Stimulated activated CD8-positive, alpha-beta memory T cell treated with anti-CD3 and anti-CD28 coated beads, Interleukin-4, amount 100 ng/mL, for 48 hours (primary cell): ENCODE measurements around the gene MAST3.
A peak's percentile ranks its signal among the peaks of the same experiment; 100 is the strongest.

ENCODE experiments used
- DNase-seq: peaks from one replicate; pipeline ENCODE4 v3.0.0-alpha.2; 2020

MAST3 gene

GRCh38 chr19:18097217-18097992, at the start of gene MAST3:
Gene MAST3, plus strand, starts transcription at chr19:18097778. Its CDS starts 15 bp downstream, at chr19:18097793.
- peak; percentile 96 for DNase-seq

DNA sequence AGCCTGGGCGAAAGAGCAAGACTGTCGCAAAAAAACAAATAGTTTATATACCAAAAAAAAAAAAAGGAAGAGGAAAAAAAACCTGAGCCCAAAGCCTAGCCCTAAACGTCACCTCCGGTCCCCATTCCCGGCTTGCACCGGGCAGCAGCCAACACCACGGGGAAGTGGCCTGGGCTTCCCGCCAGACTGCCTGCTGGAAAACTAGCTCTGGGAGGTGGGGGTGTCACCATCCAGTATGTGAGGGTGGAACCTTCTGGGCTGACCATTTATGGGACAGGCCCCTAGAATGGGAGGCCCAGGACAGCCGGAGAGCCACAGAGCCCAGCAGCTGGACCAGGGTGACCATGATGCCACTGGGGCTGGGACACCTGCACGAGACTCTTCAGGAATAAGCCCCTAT, 48.2 kb upstream of the MAST3 start:
- no peak for DNase-seq

DNA sequence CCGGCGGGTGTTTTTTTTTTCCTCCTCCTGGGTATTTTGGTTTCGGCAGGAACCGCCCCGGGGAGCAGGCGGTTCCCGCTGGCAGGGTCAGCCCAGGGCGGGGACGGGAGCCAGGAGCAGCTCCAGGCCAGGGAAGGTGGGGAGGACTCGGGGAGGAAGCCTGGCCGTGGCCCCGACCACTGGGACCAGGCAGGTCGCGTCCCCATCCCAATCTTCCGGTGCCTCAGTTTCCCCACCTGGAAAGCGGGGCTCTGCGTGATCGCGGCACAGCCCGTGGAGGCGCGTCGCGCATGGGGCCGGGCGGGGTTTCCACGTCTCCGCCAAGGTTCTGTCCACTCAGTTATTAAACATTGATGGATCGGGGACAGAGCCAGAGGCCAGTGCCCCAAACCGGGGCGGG, 45.7 kb upstream of the MAST3 start:
- no peak for DNase-seq

- DNase-seq = no peak
Observed at GRCh38 chr19:18053576-18054219, 43.9 kb upstream of the MAST3 start.

DNA sequence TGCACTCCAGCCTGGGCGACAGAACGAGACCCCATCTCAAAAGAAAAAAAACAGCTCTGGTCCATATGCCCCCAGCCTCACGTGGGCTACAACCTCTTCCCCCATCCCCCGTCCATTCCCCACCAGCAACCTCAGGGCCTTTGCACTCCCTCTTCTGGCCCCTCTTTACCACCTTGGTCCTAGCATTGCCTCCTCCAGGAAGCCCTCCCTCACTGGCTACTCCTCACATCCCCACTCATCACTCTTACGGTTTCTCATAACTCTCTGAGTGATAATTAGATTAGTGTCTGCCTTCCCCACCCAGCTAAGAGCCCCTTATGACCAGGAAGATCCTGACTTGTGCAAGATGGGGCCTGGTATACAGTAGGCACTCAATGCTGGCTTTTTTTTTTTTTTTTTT, 41.6 kb upstream of the MAST3 start:
- DNase-seq = no peak

DNA sequence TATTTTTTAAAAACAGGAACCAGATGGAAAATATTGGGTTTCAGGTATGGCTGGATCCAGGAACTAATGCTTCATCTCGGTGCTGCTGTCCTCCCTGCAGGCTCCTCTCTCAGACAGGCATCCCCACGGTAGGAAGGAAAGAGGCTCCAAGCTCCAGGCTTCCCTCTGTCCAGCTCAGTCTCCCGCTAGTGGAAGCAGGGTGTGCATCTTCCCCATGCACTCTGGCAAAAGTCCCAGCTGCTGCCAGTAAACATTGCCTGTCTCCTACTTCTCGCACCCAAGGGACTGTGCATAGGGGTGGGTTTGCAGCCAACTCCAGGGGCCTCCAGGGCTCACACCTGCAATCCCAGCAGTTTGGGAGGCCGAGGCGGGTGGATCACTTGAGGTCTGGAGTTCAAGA, 40.0 kb upstream of the MAST3 start:
- DNase-seq = no peak

DNA sequence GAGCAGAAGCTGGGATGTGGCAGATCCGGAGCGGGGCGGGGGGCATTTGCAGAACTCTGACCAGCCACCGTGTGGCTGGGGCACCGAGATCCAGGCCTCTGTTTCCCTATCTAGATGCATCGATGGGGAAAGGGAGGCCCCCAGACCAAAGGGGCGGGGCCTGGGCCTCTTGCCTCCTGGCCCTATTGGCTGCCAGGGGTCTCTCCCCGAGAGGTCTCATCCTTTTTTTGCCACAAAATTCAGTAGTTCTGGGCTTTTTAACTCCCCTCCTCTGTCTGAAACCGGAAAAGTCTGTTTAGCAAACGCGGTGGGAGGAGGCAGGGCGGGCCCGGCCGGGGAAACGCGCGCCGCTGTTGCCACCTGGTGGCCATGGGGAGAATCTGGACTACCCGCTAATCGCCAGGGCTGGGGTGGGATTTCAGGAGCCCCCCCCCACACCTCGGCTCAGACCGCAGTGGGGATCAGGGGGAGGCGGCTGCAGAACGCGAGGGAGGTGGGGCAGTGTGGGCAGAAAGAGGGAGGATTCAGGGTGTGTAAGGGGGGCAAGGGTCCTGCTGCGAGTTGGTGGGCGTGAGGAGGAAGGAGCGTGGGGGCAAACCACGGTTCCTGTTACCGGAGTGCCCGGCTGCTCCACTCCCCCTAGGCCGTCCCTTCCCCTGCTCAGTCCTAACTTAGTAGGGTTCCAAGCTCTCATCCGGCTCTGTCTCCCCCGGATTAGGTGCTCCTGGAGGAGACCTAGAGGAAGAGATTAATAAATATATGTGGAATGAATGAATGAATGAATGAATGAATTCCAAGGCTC, 39.2 kb upstream of the MAST3 start:
- DNase-seq = peak; percentile 86

DNA sequence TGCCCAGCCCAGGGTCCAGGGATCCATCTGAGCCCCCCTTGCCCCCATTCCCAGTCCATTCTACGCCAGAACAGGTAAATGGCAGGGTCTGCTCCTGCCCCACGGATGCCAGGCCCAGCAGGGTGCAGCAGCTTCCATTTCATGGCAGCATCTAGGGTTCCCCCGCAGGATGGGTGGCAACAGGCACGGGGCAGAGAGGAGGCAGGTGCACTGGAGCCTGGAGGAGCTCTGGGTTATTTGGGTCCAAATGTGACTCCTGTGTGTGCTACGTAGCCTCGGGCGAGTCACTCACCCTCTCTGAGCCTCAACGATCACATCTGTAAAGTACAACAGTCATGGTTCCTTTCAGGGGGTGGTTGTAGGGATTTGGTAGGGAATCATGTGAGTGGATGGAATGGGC, 38.3 kb upstream of the MAST3 start:
- no peak for DNase-seq

DNA sequence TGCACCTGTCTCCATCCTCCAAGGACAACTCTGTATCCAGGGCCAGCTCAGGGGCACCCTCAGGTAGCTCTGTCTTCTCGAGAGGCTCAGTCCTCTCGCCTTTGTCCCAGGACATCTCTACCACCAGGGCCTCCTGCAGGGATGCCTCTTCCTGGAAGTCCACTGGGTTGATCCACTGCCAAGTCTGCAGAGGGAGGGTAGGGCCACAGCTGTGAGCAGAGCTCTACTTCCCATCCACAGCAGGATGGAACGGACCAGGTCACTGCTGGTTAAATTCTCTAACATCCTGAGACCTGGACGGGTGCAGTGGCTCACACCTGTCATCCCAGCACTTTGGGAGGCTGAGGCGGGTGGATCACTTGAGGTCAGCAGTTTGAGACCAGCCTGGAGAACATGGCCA, 37.7 kb upstream of the MAST3 start:
- DNase-seq = no peak

DNA sequence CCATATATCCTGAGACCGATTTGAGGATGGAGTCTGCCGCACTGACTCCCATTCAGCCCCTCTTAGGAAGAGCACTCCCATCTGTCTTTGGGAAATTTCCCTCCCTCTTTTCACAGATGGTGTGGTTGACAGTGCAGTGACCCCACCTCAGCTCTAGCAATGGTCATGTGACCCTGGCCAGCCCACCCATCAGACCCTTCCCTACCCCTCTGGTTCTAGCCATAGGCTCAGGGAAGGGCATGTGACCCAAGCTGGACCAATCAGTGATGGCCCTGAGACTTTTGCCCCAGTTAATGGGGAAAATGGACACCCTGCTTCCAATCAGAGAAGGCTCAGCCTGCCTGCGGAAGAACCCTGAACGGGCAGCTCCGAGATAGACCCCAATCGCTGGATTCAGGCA, 37.1 kb upstream of the MAST3 start:
- no peak for DNase-seq

DNA sequence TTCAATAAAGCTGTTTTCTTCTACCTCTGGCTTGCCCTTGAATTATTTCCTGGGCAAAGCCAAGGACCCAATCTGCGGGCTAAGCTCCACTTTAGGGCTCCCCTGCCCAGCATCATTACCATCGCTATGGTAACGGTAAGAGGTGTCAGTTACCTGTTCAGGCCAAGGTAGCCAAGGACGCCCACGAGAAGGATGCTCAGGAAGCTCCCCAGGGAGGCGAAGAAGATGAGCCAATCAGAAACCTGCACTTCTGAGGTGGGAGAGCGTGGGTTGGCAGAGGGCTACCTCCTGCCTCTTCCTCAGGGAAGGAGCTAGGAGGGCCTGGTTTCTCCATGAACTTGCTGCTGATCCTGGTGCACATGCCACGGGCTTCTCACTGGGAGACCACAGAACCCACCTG, 35.5 kb upstream of the MAST3 start:
- DNase-seq = no peak

DNA sequence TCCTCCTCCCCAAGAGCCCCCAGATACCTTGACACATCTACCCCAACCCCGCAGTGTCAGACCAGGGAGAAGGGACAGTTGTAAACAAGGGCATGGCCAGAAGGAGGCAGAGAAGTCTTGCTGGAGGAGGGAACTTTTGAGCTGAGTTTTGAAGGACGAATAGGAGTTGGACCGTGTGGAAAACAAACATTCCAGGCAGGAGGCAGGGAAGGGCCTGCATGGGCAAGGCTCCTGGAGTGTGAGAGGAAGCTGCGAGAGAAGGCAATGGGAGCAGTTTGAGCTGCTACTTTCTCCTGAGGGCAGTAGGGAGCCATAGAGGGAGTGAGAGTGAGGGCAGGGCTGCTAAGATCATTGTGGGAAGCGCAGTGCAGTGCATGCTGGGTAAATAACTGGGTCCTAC, 34.1 kb upstream of the MAST3 start:
- DNase-seq = peak; percentile 67

DNA sequence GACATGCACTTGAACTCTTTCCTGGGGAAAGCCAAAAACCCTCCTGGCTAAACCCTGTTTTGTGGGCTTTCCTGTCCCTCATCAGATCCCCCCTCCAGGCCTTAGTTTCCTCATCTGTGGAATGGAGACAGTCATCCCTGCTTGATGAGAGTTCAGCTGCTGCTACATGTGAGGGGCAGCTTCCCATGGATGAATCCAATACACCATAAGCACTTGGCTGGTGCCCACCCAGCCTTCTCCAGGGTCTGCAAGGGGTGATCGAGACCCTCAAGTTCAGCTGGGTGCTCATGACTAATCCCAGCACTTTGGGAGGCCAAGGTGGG, 32.4 kb upstream of the MAST3 start:
- DNase-seq = no peak

DNA sequence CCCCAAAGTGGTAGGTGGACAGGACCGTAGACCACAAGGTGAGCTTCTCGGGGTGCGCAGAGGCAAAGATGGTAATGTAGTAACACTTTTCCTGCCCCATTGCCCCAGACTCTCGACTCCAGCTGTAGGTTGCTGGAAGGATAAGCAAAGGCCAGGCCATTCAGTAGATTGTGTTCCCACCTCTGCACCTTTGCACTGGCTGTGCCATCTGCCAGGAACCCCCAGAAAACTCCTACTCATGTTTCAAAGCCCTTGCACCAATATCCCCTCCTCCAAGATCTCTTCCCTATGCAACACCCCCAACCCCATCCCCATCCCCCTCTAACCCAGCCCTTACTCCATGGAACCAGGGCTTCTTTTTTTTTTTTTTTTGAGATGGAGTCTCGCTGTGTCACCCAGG, 29.2 kb upstream of the MAST3 start:
- no peak for DNase-seq

DNA sequence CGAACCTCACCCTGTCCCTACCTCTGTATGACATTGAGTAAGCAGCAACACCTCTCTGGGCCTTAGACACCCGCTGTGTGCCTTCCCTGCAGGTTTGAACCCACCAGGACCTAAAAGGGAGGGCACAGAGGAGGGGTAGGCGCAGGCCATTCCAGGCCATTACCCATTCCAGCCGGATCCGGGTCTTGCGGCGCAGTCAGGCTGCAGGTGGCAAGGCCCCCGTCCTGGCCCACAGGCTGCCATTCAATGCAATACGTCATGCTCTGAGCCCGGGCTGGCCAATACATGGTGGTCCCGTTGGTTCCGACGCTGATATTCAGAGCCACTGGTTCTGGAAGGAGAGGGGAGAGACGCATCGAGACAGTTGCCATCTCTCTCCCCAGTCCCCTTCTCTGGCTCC, 28.2 kb upstream of the MAST3 start:
- DNase-seq = no peak

DNA sequence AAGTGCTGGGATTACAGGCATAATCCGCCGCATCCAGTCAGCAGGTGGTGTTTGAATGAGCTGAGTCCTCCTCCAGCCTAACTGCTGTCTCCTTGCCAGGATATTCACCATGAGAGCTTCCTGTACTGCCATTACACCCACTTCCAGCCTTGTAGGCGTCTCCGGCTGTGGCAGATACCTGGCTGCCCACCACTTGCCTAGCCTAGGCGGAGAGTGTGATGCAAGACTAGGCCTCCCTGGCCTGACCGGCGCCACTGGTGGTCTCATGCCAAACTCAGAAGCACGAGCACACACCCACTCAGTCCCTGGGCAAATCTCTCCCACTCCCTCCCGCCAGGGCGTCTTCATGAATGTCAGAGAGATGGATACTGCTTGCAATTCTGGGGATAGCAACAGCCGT, 27.4 kb upstream of the MAST3 start:
- no peak for DNase-seq

GRCh38 chr19:18072335-18072734, 25.2 kb upstream of the MAST3 start:
- no peak for DNase-seq

GRCh38 chr19:18073197-18073596, 24.4 kb upstream of the MAST3 start:
- no peak for DNase-seq

DNA sequence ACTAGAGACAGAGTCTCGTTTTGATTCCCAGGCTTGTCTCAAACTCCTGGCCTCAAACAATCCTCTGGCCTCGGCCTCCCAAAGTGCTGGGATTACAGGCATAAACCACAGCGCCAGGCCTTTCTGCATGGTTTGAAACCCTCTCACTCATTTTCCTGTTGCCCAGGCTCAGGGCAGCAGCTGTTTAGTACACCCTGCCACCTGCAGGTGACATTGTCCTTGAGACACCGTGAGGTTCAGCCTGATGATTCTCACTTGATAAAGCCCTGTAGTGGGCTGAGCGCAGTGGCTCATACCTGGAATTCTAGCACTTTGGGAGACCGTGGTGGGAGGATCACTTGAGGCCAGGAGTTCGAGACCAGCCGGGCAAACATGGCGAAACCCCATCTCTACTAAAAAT, 23.4 kb upstream of the MAST3 start:
- no peak for DNase-seq

GRCh38 chr19:18083929-18084684, 13.5 kb upstream of the MAST3 start:
- DNase-seq = no peak

- DNase-seq = no peak
Observed at GRCh38 chr19:18085702-18086457, 11.7 kb upstream of the MAST3 start.

DNA sequence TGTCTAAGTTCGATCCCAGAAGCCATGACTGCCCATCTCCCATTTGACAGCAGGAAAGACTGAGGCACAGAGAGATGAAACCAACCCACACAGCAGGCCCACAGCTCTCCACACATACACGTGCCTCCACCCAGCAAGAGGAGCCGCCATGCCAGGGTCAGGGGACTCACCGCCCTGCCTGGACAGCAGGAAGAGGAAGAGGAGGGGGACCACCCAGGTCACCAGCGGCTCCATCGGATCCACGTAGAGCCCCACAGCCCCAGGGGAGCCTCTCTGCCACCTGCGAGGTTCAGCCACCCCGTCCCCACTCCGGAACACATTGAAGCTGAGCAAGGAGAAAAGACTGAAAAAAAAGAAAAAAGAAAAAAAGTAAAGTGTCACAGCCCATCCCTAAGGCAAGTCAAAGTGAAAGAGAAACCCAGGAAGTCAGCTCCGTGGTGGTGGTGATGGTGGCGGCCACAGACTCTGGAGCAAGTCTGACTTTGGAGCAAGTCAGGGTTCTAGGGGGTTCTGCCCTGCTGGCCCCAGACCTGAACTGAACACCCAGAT, 10.9 kb upstream of the MAST3 start, which contains the start of gene IL12RB1:
Gene IL12RB1 (minus strand): TSS at position 345 of the 549 bp plus-strand sequence. CDS start 111 bp downstream, at position 234.
- DNase-seq = peak; percentile 70
